SJSA1 (cell line): ENCODE results near the gene SKIDA1. TPM values are rescaled to one million over a fixed set of nuclear protein-coding genes. Genes with fewer than 3 reads are reported as not detected.

Experiments used
- DNase-seq, 2 experiments: peaks; one replicate each; pipeline ENCODE4 v3.0.0-alpha.2; 2015 to 2020; ENCODE audit warnings: low spot score in 2 of 2, low read depth in 1 of 2
- H3K27ac ChIP-seq: fragments of 250-450 bp; sonication (Bioruptor Pico); 2 replicates; pipeline ENCODE4 v1.5.1; 2020; ENCODE audit warnings: mild to moderate bottlenecking, moderate library complexity
- H3K27me3 ChIP-seq: fragments of 250-450 bp; sonication (Bioruptor Pico); replicated peaks from 2 replicates; pipeline ENCODE4 v1.5.1; 2020; ENCODE audit warnings: mild to moderate bottlenecking, moderate library complexity
- H3K36me3 ChIP-seq: fragments of 250-450 bp; sonication (Bioruptor Pico); 2 replicates; pipeline ENCODE4 v1.5.1; 2020; ENCODE audit warnings: mild to moderate bottlenecking
- H3K4me1 ChIP-seq: fragments of 250-450 bp; sonication (Bioruptor Pico); replicated peaks from 2 replicates; pipeline ENCODE4 v1.6.1; 2021; ENCODE audit warnings: mild to moderate bottlenecking
- H3K4me3 ChIP-seq: fragments of 250-450 bp; sonication (Bioruptor Pico); 2 replicates; pipeline ENCODE4 v1.5.1; 2020; ENCODE audit warnings: mild to moderate bottlenecking
- H3K9me3 ChIP-seq: fragments of 250-450 bp; sonication (Bioruptor Pico); replicated peaks from 2 replicates; pipeline ENCODE4 v1.5.1; 2020; ENCODE audit warnings: mild to moderate bottlenecking
- total RNA-seq: library from RNA; depleted of rRNA; stranded (reverse); fragments of >200 nt; shearing (Covaris generic); gene quantifications from 2 replicates; pipeline ENCODE4 v1.2.3, GENCODE V29; 2014; rRNA removed

Gene SKIDA1
- total RNA-seq, 1 experiment from 2014 or later = 1.7 TPM

GRCh38 chr10:21481407-21481806, 44.1 kb downstream of the SKIDA1 start:
- H3K4me1 ChIP-seq = no peaks in the 10 kb centered on the region
- no peak overlapping the region for H3K4me3 ChIP-seq
- H3K27me3 ChIP-seq = no peaks in the 10 kb centered on the region
- no peaks in the 10 kb centered on the region for H3K9me3 ChIP-seq
- no peak overlapping the region for H3K27ac ChIP-seq
- no peaks in the 10 kb centered on the region for H3K36me3 ChIP-seq
- no peak for DNase-seq

DNA sequence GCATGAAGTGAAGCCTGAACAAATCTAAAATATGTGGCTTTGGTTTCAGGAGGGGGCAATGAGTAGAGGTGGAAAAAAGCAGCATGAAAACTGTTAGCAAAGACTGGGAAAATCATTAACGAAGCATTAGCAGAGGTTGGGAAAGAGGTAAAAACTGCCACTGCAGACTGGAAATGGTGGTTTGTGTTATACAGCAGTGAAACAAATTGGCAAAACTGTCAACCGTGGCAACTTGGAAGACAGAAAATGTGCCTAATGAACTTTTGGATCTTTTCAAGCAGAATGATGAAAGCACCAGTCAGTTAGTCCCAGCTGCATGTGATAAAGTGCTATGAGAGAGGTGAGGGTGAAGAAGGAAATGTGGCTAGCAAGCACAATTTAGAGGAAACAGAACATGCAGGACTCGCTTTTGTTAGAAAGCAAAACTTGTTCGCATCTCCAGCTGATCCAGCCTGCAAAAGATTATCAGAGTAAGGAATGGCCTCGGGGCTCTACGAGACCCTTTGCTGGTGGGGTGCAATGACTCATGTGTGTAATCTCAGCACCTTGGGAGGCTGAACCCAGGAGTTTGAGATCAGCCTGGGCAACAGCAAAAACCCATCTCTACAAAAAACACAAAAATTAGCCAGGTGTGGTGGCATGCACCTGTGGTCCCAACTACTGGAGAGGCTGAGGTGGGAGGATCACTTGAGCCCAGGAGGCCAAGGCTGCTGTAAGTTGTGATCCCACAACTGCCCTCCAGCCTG, 45.7 kb downstream of the SKIDA1 start:
- no peaks in the 10 kb centered on the region for H3K27me3 ChIP-seq
- no peaks in the 10 kb centered on the region for H3K4me1 ChIP-seq
- no peaks in the 10 kb centered on the region for H3K36me3 ChIP-seq
- no peaks in the 10 kb centered on the region for H3K9me3 ChIP-seq
- DNase-seq = no peak
- H3K4me3 ChIP-seq = no peak overlapping the region
- H3K27ac ChIP-seq = no peak overlapping the region

- no peaks in the 10 kb centered on the region for H3K36me3 ChIP-seq
- H3K9me3 ChIP-seq = no peaks in the 10 kb centered on the region
- no peaks in the 10 kb centered on the region for H3K27me3 ChIP-seq
- no peak overlapping the region for H3K27ac ChIP-seq
- no peaks in the 10 kb centered on the region for H3K4me1 ChIP-seq
- no peak for DNase-seq
- H3K4me3 ChIP-seq = no peak overlapping the region
These were observed 50.1 kb downstream of the SKIDA1 start for GRCh38 chr10:21475393-21475792.

DNA sequence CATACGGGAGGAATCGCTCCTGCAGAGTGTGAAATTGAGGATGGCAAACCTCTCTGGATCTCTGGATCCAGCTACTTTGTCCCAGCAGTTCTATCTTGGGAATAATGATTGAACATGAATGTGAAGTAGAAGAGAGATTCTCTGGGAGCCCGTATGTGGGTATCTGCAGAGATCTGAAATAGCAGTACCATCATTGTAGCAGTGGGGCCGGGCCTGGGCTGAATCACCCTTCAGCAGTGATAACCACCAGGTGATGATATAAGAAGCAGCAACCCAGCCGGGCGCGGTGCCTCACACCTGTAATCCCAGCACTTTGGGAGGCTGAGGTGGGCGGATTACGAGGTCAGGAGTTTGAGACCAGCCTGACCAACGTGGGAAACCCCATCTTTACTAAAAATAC, 51.9 kb downstream of the SKIDA1 start:
- no peaks in the 10 kb centered on the region for H3K9me3 ChIP-seq
- no peaks in the 10 kb centered on the region for H3K4me1 ChIP-seq
- H3K36me3 ChIP-seq = no peaks in the 10 kb centered on the region
- no peaks in the 10 kb centered on the region for H3K27me3 ChIP-seq
- DNase-seq = no peak
- no peak overlapping the region for H3K27ac ChIP-seq
- H3K4me3 ChIP-seq = no peak overlapping the region

GRCh38 chr10:21473135-21473534, 52.3 kb downstream of the SKIDA1 start:
- DNase-seq = no peak
- no peaks in the 10 kb centered on the region for H3K36me3 ChIP-seq
- H3K27me3 ChIP-seq = no peaks in the 10 kb centered on the region
- no peak overlapping the region for H3K4me3 ChIP-seq
- no peaks in the 10 kb centered on the region for H3K4me1 ChIP-seq
- no peaks in the 10 kb centered on the region for H3K9me3 ChIP-seq
- no peak overlapping the region for H3K27ac ChIP-seq

DNA sequence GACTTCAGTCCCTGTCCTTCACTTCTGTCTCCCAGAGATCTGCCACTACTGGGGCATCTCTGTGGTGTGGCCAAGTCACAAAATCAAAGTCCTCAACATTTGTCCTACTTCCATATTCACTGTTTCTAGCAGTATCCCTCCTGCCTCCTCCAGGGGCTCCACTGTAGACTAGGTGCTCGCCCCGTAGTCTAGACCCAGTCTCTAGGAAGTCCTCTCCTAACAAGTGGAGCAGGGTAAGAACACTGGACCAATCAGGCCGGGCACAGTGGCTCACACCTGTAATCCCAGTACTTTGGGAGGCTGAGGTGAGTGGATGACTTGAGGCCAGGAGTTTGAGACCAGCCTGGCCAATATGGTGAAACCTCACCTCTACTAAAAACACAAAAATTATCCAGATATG, 57.4 kb downstream of the SKIDA1 start:
- no peak for DNase-seq
- H3K4me3 ChIP-seq = no peak overlapping the region
- H3K27me3 ChIP-seq = no peaks in the 10 kb centered on the region
- H3K36me3 ChIP-seq = no peaks in the 10 kb centered on the region
- H3K27ac ChIP-seq = no peak overlapping the region
- H3K9me3 ChIP-seq = no peaks in the 10 kb centered on the region
- H3K4me1 ChIP-seq = no peaks in the 10 kb centered on the region

DNA sequence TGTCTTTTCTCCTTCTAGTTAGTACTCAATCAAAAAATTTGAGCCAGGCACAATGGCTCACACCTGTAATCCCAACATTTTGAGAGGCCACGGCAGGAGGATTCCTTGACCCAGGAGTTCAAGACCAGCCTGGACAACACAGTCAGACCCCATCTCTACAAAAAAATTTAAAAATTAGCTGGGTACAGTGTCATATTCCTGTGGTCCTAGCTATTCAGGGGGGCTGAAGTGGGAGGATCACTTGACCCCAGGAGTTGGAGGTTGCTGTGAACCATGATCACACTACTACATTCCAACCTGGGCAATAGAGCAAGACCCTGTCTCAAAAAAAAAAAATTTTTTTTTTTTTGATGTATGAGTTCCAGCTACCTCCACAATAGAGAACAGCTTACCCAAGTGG, 57.8 kb downstream of the SKIDA1 start:
- Histone ChIP-seq H3K9me3 (no peaks in the 10 kb centered on the region), H3K4me1 (no peaks in the 10 kb centered on the region), H3K27ac (no peak overlapping the region), H3K36me3 (no peaks in the 10 kb centered on the region), H3K27me3 (no peaks in the 10 kb centered on the region), H3K4me3 (no peak overlapping the region)
- no peak for DNase-seq

- Histone ChIP-seq H3K9me3 (no peaks in the 10 kb centered on the region), H3K27ac (no peak overlapping the region), H3K27me3 (no peaks in the 10 kb centered on the region), H3K4me3 (no peak overlapping the region), H3K36me3 (no peaks in the 10 kb centered on the region), H3K4me1 (no peaks in the 10 kb centered on the region)
- no peak for DNase-seq
These were observed 61.3 kb downstream of the SKIDA1 start for GRCh38 chr10:21464134-21464533.

Other genes with a start within 250 kb of the SKIDA1 start
- 21.7 and 35.3 TPM in 2 replicates for gene MLLT10, start 8.6 kb upstream of the SKIDA1 start, total RNA-seq